ENCODE results near the gene ARL15.

DNA sequence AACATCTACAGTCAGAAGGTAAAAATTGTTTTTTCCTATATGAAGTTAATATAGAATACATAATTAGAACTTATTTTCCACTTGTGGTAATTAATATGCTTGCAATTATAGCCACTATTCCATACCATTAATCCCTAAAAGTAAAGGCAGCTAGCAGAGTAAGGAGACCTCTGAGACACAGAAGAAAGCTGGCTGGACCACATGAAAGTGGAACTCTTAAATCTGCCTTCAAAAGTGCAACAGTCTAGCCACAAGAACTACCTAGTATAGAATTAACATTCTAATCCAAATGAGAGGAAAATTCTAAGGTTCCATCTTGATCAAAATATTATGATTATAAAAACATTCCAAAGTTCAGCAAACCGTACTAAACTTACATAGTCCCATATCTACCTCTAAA, 37.6 kb downstream of the ARL15 start:
- TF ChIP-seq GATA2 (IDR thresholded peaks at IDR 0.05; ENCODE audit: low read depth, low read length) (no peak), GATA3 (IDR thresholded peaks at IDR 0.05; ENCODE audit: low read depth, low read length) (no peak)

Data from SH-SY5Y (cell line).